Osteoblast (primary cell): Measurements from ENCODE around the gene SWAP70. TPM values are rescaled to one million over a fixed set of nuclear protein-coding genes. Genes with fewer than 3 reads are reported as not detected.

Experiments used
- DNase-seq: peaks from one replicate; pipeline ENCODE4 v3.0.0; 2011; ENCODE audit warnings: low spot score, mixed read lengths; ENCODE audit not compliant: insufficient read length; ENCODE audit errors: missing footprints
- H2AFZ ChIP-seq: 2 replicates; pipeline ENCODE4 v1.6.0; 2011; ENCODE audit warnings: mild to moderate bottlenecking, low read length
- H3K27ac ChIP-seq: 2 replicates; pipeline ENCODE4 v1.5.1; 2011; ENCODE audit warnings: mild to moderate bottlenecking, low read depth, low read length, moderate library complexity
- H3K27me3 ChIP-seq: 2 replicates; pipeline ENCODE4 v1.6.0; 2012; ENCODE audit warnings: mild to moderate bottlenecking, control low read depth, inconsistent platforms, low read length, moderate library complexity; ENCODE audit not compliant: insufficient read depth
- H3K36me3 ChIP-seq: 2 replicates; pipeline ENCODE4 v1.5.1; 2011; ENCODE audit warnings: mild to moderate bottlenecking, low read length, control low read depth, moderate library complexity; ENCODE audit not compliant: insufficient read depth
- H3K4me1 ChIP-seq: 2 replicates; pipeline ENCODE4 v1.5.1; 2011; ENCODE audit warnings: mild to moderate bottlenecking, low read length, control low read depth, moderate library complexity; ENCODE audit not compliant: insufficient read depth
- H3K4me2 ChIP-seq: 2 replicates; pipeline ENCODE4 v1.6.0; 2011; ENCODE audit warnings: mild to moderate bottlenecking, low read length; ENCODE audit not compliant: insufficient read depth
- H3K4me3 ChIP-seq: fragments of 200-600 bp; sonication (generic); 3 replicates; pipeline ENCODE4 v1.5.1; 2012; ENCODE audit warnings: mild to moderate bottlenecking, low read length, inconsistent platforms; ENCODE audit not compliant: insufficient read depth
- H3K79me2 ChIP-seq: 2 replicates; pipeline ENCODE4 v1.6.0; 2012; ENCODE audit warnings: mild to moderate bottlenecking, low read length, control low read depth, inconsistent platforms; ENCODE audit not compliant: insufficient read depth
- H3K9me3 ChIP-seq: 2 replicates; pipeline ENCODE4 v1.5.1; 2011; ENCODE audit warnings: low read depth, low read length, control low read depth
- H4K20me1 ChIP-seq: 2 replicates; pipeline ENCODE4 v1.6.0; 2012; ENCODE audit warnings: mild to moderate bottlenecking, low read length, control low read depth; ENCODE audit not compliant: insufficient read depth
- CTCF ChIP-seq: IDR thresholded peaks from 2 replicates; pipeline ENCODE4 v1.5.1; 2011; ENCODE audit warnings: mild to moderate bottlenecking, low read depth, low read length, moderate library complexity; ENCODE audit errors: extremely low read depth
- total RNA-seq: library from RNA; depleted of rRNA; stranded (reverse); fragments of >200 nt; gene quantifications from 2 replicates; pipeline ENCODE4 v1.2.3, GENCODE V29; 2012

SWAP70 gene
- total RNA-seq, 1 donor: 62.2 TPM

DNA sequence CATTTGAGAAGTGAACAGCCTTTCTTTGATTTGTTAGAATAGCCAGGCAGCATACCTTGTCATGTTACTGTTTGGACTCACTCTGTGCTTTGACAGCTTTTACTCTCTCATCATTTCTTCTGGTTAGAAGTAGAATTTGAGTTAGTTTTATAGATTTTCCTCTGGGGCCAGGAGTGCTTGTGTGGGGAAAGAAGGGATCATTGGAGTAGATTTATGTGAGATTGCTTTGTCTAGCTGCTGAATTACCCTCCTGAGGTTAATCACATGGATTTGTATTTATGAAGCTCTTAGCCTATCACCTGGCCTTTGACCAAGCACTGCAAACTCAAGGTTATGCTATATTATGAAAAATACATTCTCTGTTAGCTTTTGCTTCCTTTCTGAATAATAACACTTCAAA lies 54.3 kb downstream of the SWAP70 start:
- peak; percentile 17 for DNase-seq
- H3K4me1 ChIP-seq: peaks cover 28% of the 10 kb centered on the region
- H2AFZ ChIP-seq: peak overlapping the region; percentile 1
- H3K4me2 ChIP-seq: no peak overlapping the region
- H3K27me3 ChIP-seq: no peaks in the 10 kb centered on the region
- no peaks in the 10 kb centered on the region for H3K9me3 ChIP-seq
- H3K36me3 ChIP-seq: peaks cover 3% of the 10 kb centered on the region
- TF ChIP-seq CTCF: no peak
- no peaks in the 10 kb centered on the region for H4K20me1 ChIP-seq
- H3K27ac ChIP-seq: peak overlapping the region; percentile 61
- H3K79me2 ChIP-seq: peaks cover 36% of the 10 kb centered on the region
- no peak overlapping the region for H3K4me3 ChIP-seq

- H3K27me3 ChIP-seq: no peaks in the 10 kb centered on the region
- H4K20me1 ChIP-seq: no peaks in the 10 kb centered on the region
- no peak overlapping the region for H3K4me2 ChIP-seq
- no peak overlapping the region for H3K27ac ChIP-seq
- H3K36me3 ChIP-seq: peaks cover 4% of the 10 kb centered on the region
- no peak for TF ChIP-seq CTCF
- no peaks in the 10 kb centered on the region for H3K9me3 ChIP-seq
- no peak overlapping the region for H3K4me3 ChIP-seq
- H3K79me2 ChIP-seq: peaks cover 31% of the 10 kb centered on the region
- H3K4me1 ChIP-seq: peaks cover 25% of the 10 kb centered on the region
- DNase-seq: peak; percentile 36
- peak overlapping the region; percentile 44 for H2AFZ ChIP-seq
These were observed 55.9 kb downstream of the SWAP70 start for GRCh38 chr11:9719566-9720289.

GRCh38 chr11:9720290-9720630 lies 56.4 kb downstream of the SWAP70 start:
- no peak overlapping the region for H3K4me2 ChIP-seq
- H3K36me3 ChIP-seq: peaks cover 6% of the 10 kb centered on the region
- H4K20me1 ChIP-seq: no peaks in the 10 kb centered on the region
- peaks cover 31% of the 10 kb centered on the region for H3K79me2 ChIP-seq
- no peak overlapping the region for H3K4me3 ChIP-seq
- peak overlapping the region; percentile 44 for H2AFZ ChIP-seq
- no peaks in the 10 kb centered on the region for H3K27me3 ChIP-seq
- peaks cover 25% of the 10 kb centered on the region for H3K4me1 ChIP-seq
- no peak for TF ChIP-seq CTCF
- no peaks in the 10 kb centered on the region for H3K9me3 ChIP-seq
- DNase-seq: peak; percentile 29
- no peak overlapping the region for H3K27ac ChIP-seq

DNA sequence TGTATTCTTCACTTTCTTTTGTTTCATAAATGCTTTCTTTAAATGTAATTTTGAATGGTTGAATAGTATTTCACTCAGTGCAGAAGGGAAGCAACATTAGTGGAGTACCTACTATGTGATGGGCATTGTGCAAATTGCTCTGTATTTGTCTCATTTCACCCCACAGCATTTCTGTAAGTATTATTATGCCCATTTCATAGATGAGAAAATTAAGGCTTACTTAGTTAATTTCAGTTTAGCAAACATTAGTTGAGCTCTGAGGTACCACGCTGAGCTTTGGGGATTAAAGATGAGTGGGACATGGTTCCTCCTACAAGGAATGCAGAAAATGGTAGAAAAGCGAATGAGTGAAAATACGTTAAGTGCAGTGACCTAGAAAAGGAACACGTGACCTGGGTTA lies 58.1 kb downstream of the SWAP70 start:
- peaks cover 27% of the 10 kb centered on the region for H3K4me1 ChIP-seq
- peaks cover 35% of the 10 kb centered on the region for H3K79me2 ChIP-seq

More for the DNA sequence above, 58.1 kb downstream of the SWAP70 start:
- no peak overlapping the region for H3K4me3 ChIP-seq
- no peak overlapping the region for H2AFZ ChIP-seq
- H3K27ac ChIP-seq: no peak overlapping the region
- no peak for TF ChIP-seq CTCF
- H3K9me3 ChIP-seq: no peaks in the 10 kb centered on the region
- H3K36me3 ChIP-seq: peaks cover 2% of the 10 kb centered on the region
- H3K4me2 ChIP-seq: no peak overlapping the region
- H4K20me1 ChIP-seq: no peaks in the 10 kb centered on the region
- no peaks in the 10 kb centered on the region for H3K27me3 ChIP-seq
- no peak for DNase-seq
